ENCODE results near the gene DOCK1.

- no peak for TF ChIP-seq CTCF (IDR thresholded peaks at IDR 0.05)
- TF ChIP-seq POLR2A (IDR thresholded peaks at IDR 0.05) = no peak
These were observed 465.4 kb downstream of the DOCK1 start for GRCh38 chr10:127370601-127371000.
